GM19238 (cell line): ENCODE measurements around the gene TPST2.
"Not testable (repeated sequence)": the region's sequence is repeated elsewhere in the genome, so short reads cannot be mapped to it uniquely, and the experiment has no call there.

Experiments used
- DNase-seq: peaks from one replicate; pipeline ENCODE4 v3.0.0; 2011; ENCODE audit warnings: low spot score; ENCODE audit not compliant: insufficient read length

Gene TPST2

GRCh38 chr22:26589845-26590736 lies at the start of gene TPST2:
TPST2 (minus strand) TSS chr22:26590132; CDS start chr22:26541630, 48,502 bp downstream.
- DNase-seq, result peak; percentile 73

- no peak for DNase-seq
These were observed 46.4 kb upstream of the TPST2 start for GRCh38 chr22:26636296-26636695.

- DNase-seq, result no peak
These were observed 45.2 kb upstream of the TPST2 start for GRCh38 chr22:26635117-26635516.

GRCh38 chr22:26634189-26634588 lies 44.3 kb upstream of the TPST2 start:
- DNase-seq, result no peak

GRCh38 chr22:26632422-26633155 lies 42.7 kb upstream of the TPST2 start:
- no peak for DNase-seq

- no peak for DNase-seq
These were observed 41.4 kb upstream of the TPST2 start for GRCh38 chr22:26631282-26631681.

- DNase-seq, result no peak
These were observed 40.2 kb upstream of the TPST2 start for GRCh38 chr22:26629988-26630761.

- DNase-seq, result no peak
These were observed 34.9 kb upstream of the TPST2 start for GRCh38 chr22:26624803-26625202.

GRCh38 chr22:26623984-26624383 lies 34.1 kb upstream of the TPST2 start:
- DNase-seq, result no peak

- DNase-seq, result no peak
These were observed 31.7 kb upstream of the TPST2 start, which contains the start of gene CRYBA4 for GRCh38 chr22:26621663-26622062. CRYBA4 (plus strand) TSS chr22:26621963; CDS start chr22:26622597, 634 bp downstream.

- DNase-seq, result no peak
These were observed 30.3 kb upstream of the TPST2 start for GRCh38 chr22:26620197-26620596.

- DNase-seq, result no peak
These were observed 29.6 kb upstream of the TPST2 start for GRCh38 chr22:26619510-26619909.

GRCh38 chr22:26618455-26618854 lies 28.5 kb upstream of the TPST2 start:
- no peak for DNase-seq

- DNase-seq, result no peak
These were observed 27.6 kb upstream of the TPST2 start, which contains the start of gene CRYBB1 for GRCh38 chr22:26617271-26618199. CRYBB1 (minus strand) TSS chr22:26618027; CDS start chr22:26616319, 1,708 bp downstream.

GRCh38 chr22:26616650-26617049 lies 26.7 kb upstream of the TPST2 start:
- DNase-seq, result no peak

- no peak for DNase-seq
These were observed 26.0 kb upstream of the TPST2 start for GRCh38 chr22:26615830-26616435.

- peak; percentile 64 for DNase-seq
These were observed 25.2 kb upstream of the TPST2 start for GRCh38 chr22:26615149-26615548.

- DNase-seq, result no peak
These were observed 24.4 kb upstream of the TPST2 start for GRCh38 chr22:26614322-26614721.

GRCh38 chr22:26613753-26614152 lies 23.8 kb upstream of the TPST2 start:
- not testable (repeated sequence) for DNase-seq

GRCh38 chr22:26612652-26613051 lies 22.7 kb upstream of the TPST2 start:
- DNase-seq, result no peak
